Measurements from ENCODE around the gene AK9. TPM values are rescaled to one million over a fixed set of nuclear protein-coding genes. Genes with fewer than 3 reads are reported as not detected.
A peak's percentile ranks its signal among the peaks of the same experiment; 100 is the strongest.
"Not testable (repeated sequence)": the region's sequence is repeated elsewhere in the genome, so short reads cannot be mapped to it uniquely, and the experiment has no call there.

AK9 gene
- total RNA-seq, 1 donor from 2014 or later = 8.3 TPM

- intact Hi-C loops (cut with DNase I) = no loop called here
- DNase-seq (ENCODE audit: low spot score) = no peak
Observed at GRCh38 chr6:109471105-109471810, 219.7 kb downstream of the AK9 start.

GRCh38 chr6:109469591-109470189 is 221.3 kb downstream of the AK9 start:
- DNase-seq (ENCODE audit: low spot score) = no peak

GRCh38 chr6:109467696-109468095 is 223.3 kb downstream of the AK9 start:
- DNase-seq (ENCODE audit: low spot score) = no peak
- intact Hi-C loops (cut with DNase I) = no loop called here

More at GRCh38 chr6:109469591-109470189, 221.3 kb downstream of the AK9 start:
- intact Hi-C loops (cut with DNase I) = no loop called here

- no peak for DNase-seq (ENCODE audit: low spot score)
- intact Hi-C loops (cut with DNase I) = no loop called here
Observed at GRCh38 chr6:109466212-109466923, 224.6 kb downstream of the AK9 start.

- intact Hi-C loops (cut with DNase I) = no loop called here
- no peak for DNase-seq (ENCODE audit: low spot score)
Observed at GRCh38 chr6:109465772-109466171, 225.2 kb downstream of the AK9 start.

- DNase-seq (ENCODE audit: low spot score) = no peak
- intact Hi-C loops (cut with DNase I) = no loop called here
Observed at GRCh38 chr6:109461733-109462526, 229.1 kb downstream of the AK9 start.

- intact Hi-C loops (cut with DNase I); DNase-seq (ENCODE audit: low spot score): not testable (repeated sequence)
Observed at GRCh38 chr6:109461205-109461604, 229.8 kb downstream of the AK9 start.

GRCh38 chr6:109460161-109460829 is 230.7 kb downstream of the AK9 start:
- intact Hi-C loops (cut with DNase I) = no loop called here
- no peak for DNase-seq (ENCODE audit: low spot score)

- intact Hi-C loops (cut with DNase I) = loop anchor here (5.0 kb wide), 1 partner anchor 77 kb away; the partner anchor contains the start of gene CD164
- DNase-seq (ENCODE audit: low spot score) = no peak
Observed at GRCh38 chr6:109458774-109459531, 232.0 kb downstream of the AK9 start.

GRCh38 chr6:109457562-109457996 is 233.4 kb downstream of the AK9 start:
- intact Hi-C loops (cut with DNase I) = loop anchor here (5.0 kb wide), 1 partner anchor 75 kb away; the partner anchor contains the start of gene CD164
- DNase-seq (ENCODE audit: low spot score) = no peak

- DNase-seq (ENCODE audit: low spot score) = no peak
- intact Hi-C loops (cut with DNase I) = loop anchor here (5.0 kb wide), 1 partner anchor 75 kb away; the partner anchor contains the start of gene CD164
Observed at GRCh38 chr6:109456710-109457561, 234.1 kb downstream of the AK9 start.

GRCh38 chr6:109456111-109456583 is 234.9 kb downstream of the AK9 start:
- DNase-seq (ENCODE audit: low spot score) = no peak
- intact Hi-C loops (cut with DNase I) = loop anchor here (5.0 kb wide), 1 partner anchor 74 kb away; the partner anchor contains the start of gene CD164

GRCh38 chr6:109455437-109456110 is 235.4 kb downstream of the AK9 start, which contains the start of gene MICAL1:
Gene MICAL1 (minus strand): TSS chr6:109455772. CDS start chr6:109454196, 1,576 bp downstream.
- peak; percentile 91 for DNase-seq (ENCODE audit: low spot score)
- intact Hi-C loops (cut with DNase I) = loop anchor here (5.0 kb wide), 1 partner anchor 73 kb away; the partner anchor contains the start of gene CD164

GRCh38 chr6:109454496-109455436 is 236.2 kb downstream of the AK9 start:
- intact Hi-C loops (cut with DNase I) = loop anchor here (5.0 kb wide), 1 partner anchor 72 kb away; the partner anchor contains the start of gene CD164
- no peak for DNase-seq (ENCODE audit: low spot score)
